ENCODE results near the gene SAPCD2.

Gene SAPCD2

DNA sequence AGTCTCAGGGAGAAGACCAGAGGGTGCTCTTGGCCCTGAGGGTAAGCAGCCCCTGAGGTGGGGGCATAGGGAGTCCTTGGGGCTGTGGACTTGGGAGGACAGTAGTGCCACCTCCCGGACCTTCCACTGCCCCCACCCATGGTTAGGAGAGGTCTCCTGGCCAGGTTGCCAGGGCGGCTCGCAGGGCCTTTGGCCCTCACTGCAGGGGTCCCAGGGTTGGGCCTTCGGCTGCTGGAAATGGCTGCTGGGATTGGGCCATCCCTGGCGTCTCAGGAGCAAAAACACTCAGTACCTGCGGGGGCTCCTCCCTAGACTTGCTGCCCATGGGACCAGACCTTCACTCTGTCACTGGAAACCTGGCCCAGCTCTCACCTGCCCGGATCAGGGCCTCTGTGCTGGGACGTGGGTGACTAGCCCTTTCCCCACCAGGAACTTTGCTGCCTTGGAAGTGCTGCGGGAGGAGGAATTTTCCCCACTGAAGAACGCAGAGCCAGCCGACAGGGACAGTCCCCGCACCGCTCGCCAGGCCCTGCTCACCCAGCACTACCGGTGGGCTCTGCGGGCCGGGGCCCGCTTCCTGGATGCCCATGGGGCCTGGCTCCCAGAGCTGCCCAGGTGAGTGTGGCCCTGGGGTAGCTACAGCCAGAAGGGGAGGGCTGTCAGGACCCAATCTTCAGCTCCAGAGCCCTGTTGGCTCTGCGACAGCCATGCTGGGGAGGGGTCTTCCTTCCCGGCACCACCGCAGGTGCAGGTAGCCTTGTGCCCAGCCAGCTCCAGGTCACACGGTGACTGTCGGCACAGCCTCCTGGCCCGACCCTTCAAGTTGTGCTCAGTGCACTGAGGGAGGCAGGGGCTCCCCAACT is 10.1 kb upstream of the SAPCD2 start:
- no peak for DNase-seq

DNA sequence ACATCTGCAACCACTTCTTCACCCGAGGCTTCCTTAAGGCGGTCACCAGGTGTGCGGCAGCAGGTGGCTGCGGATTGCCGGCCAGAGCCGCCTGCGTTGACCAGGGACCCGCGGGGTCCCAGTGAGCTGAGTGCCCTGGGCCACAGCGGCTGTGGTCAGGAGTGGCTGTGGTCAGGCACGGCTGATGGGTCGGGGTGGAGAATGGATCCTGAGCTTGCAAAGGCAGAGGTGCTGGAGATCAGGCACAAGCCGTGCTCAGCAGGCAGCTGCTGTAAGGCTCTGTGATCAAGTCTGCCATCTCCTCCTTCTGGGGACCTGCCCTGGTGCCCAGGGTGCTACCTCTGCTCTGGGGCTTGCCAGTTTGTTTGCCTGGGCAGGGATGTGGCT is 9.0 kb upstream of the SAPCD2 start:
- no peak for DNase-seq

DNA sequence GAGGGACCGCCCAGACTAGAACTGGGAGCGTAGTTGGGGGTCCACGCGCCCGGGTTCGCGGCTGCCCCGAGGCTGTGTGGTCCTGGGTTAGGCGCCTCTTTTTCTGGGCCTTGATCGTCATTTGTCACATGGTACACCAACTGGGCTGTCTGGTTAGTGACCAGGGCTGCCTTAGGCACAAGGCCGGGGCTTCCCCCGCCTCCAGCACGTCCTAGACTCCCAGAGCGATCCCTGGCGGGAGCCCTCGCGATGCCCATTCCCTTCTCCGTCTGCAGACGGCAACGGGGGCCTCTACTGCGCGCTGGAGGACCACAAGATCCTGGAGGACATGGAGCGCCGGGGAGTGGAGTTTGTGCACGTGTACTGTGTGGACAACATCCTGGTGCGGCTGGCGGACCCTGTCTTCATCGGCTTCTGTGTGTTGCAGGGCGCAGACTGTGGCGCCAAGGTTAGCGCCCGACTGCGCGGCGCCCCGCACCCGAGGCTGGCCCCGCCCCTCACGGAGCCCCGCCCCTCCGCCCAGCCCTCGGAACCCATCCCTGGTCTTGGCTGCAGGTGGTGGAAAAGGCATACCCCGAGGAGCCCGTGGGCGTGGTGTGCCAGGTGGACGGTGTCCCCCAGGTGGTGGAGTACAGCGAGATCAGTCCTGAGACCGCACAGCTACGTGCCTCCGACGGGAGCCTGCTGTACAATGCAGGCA is 8.5 kb upstream of the SAPCD2 start:
- no peak for DNase-seq

DNA sequence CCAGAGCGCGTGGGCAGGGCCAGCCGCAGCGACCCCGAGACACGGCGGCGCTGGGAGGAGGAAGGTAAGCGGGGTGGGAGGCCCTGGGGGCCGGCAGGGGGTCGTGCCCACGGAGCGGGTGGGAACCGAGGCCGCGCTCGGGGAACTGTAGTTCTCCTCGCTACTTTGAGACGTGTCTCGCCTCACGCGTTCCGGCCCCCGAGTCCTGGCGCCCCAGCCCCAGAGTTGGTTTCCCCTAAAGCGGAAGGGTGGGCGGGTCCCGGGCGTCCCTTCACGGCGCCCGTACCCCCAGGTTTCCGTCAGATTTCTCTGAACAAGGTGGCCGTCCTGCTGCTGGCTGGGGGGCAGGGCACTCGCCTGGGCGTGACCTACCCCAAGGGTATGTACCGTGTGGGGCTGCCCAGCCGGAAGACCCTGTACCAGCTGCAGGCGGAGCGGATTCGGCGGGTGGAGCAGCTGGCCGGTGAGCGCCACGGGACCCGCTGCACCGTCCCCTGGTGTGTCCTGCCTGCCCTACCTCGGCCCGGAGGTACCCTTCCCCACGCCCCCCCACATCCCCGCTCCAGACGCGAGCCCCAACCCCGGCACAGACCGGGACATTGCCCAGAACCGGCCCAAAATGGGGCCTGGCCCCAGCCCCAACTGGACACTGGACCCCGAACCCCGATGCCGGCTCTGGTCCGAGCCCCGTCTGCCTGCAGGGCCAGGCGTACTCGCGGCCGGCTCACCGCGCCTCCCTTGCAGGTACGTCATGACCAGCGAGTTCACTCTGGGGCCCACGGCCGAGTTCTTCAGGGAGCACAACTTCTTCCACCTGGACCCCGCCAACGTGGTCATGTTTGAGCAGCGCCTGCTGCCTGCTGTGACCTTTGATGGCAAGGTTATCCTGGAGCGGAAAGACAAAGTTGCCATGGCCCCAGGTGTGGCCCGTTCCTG is 7.7 kb upstream of the SAPCD2 start:
- DNase-seq = no peak

DNA sequence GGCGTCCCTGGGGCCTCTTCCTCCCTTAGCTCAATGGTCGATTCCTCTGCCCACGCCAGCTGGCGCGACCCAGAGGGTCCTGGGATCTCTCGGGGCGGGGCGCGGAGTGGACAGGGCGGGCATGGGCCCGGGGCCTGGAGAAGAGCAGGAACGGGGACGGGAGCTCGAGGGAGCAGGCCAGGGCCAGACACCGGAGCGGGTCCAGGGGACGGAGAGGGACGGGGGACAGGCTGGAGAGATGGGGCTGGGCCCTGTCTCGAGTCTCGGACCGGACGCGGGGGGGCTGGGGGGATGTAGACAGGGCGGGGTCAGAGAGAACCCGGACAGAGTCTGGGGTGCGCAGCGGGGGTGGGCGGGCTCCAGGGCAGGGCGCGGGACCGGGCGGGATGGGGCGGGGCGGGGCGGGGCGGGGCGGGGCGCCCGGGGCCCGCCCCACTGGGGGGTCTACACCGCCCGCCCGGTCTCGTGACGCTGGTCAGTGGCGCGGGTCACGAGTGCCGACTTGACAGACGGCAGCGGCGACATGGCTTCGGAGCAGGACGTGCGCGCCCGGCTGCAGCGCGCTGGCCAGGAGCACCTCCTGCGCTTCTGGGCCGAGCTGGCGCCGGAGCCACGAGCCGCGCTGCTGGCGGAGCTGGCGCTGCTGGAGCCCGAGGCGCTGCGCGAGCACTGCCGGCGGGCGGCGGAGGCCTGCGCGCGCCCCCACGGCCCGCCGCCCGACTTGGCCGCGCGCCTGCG is 6.8 kb upstream of the SAPCD2 start, which contains the start of gene UAP1L1:
Gene UAP1L1, plus strand, starts transcription at position 508 of the 738 bp plus-strand sequence. Its CDS starts 16 bp downstream, at position 524.
- no peak for DNase-seq

DNA sequence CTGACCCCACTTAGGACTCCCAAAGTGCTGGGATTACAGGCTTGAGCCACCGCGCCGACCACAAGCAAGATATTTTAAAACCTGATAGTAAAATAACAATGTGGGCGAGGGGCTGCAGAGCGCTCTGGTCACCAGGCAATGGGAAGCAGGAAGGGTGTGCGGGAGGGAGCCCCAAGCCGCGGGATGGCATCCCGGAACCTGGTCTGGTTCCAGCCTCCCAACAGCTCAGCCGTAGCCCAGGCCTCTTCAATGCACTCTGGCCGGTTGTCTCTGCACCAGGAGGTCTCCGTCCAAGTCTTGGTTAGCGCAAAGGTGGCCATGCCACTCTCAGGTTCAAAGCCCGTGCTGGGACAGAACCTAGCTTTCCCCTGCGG is 6.3 kb upstream of the SAPCD2 start:
- no peak for DNase-seq

DNA sequence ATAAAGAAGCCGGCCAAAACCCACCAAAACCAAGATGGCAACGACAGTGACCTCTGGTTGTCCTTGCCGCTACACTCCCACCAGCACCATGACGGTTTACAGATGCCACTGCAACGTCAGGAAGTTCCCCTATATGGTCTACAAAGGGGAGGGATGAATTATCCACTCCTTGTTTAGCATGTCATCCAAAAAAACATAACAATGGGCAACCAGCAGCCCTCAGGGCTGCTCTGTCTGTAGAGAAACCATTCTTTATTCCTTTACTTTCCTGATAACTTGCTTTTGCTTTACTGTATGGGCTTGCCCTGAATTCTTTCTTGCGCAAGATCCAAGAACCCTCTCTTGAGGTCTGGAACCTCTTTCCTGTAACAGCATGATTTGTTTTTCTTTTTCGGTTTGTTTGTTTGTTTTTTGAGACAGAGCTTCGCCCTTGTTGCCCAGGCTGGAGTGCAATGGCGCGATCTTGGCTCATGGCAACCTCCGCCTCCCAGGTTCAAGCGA is 5.0 kb upstream of the SAPCD2 start:
- no peak for DNase-seq

DNA sequence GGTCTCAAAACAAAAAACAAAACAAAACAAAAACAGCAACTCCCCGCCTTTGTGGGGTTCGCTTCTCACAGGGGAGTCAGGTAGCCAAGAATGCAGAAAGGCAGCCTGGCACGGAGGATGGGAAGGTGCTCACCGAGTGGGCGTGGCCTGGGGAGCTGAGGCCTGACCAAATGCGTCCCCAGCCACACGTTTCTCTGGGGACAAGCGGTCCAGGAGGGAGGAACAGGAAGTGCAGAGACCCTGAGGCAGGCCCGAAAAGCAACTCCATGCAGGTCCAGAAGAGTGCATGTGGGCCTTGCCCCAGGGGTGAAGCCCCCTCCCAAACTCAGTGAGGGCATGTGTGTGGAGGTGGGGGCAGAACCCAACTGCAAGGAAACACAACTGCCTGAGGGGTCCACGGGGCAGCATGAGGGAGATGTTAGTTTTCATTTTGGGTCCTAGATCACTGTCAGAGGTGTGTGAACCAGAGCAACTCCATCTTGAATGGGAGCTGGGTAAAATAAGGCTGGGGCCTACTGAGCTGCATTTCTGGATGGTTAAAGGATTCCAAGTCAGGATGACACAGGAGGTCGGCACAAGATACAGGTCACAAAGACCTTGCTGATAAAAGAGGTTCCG is 4.4 kb upstream of the SAPCD2 start:
- DNase-seq = no peak

DNA sequence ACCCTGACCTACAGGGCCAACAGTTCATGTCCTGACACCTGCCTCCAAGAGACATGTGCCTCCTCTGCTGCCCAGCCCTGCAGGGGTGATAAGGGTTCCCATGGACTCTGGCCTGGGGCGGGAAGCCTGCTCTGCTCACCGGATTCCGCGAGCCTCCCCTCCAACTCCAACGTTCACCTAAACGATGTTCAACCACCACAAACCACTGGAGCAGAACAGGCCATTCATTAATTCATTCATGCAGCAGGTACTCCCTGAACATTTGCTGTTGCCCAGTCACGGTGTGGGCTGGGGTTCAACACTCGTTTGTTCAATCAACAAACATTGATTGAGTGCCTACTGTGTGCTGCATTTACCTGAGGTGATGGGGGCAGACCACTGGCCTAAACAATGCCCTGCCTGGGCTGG is 3.6 kb upstream of the SAPCD2 start:
- DNase-seq = no peak

DNA sequence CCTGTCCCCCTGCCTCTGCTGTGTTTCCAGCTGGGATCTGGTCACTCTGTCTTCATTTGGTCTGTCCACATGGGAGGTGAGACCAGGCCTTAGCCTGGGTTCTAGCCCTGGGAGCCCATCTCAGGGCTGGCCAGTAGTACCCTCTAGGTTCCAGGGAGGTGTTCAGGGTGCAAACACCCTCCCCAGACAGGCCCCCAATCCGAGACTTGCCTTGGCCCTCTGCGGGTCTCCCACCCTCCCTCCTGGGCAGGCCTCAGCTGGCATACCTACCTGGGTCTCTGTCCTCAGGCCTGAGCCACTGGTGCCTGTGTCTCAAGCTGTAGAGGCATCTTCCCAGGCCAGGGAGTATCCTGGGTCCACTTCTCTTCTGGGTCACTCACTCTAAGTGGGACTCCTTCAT is 925 bp upstream of the SAPCD2 start:
- DNase-seq = no peak

DNA sequence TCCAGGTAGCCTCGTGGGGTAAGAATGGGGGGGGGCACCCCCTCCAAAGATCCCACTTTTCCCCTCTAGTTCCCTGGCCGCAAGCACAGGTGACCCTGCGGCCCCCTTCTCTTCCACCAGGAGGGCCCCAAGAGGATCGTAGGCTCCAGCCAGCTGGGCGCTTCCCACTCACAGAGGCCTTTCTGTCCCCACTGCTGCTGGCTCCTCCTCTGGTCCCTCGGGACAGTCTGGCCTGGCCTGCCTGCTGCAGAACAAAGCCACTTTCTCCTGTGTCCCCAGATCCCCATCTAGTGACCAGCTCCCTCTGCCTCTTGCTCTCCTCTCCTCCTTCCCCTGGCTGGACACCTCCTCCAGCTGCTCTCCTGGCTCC is 534 bp upstream of the SAPCD2 start:
- DNase-seq = peak; percentile 41

DNA sequence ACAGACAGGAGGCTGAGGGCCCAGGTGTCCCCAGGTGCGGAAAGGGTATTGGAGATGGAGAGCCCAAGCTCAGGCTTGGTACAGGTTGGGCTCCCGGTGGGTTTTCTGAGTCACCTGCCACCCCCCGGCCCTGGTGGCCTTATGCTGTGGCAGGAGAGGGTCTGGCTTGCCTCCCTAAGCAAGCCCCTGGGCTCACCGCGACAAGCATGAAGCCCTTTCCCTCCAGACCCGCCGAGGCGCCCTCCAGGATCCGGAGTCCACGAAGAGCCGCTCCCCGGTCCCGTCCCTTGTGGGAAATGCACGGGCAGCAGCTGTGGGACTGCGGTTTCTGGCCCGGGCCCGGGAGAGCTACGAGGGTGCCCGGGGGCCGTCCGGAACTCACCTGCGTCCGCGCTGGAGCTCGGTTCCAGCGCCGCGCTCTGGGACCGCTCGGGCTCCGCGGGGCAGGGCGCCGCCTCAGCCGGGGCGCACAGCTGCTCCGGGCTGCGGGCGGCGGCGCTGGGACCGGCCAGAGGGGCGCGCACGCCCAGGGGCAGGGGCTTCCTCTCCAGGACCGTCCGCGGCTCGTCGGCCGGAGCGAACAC is 757 bp downstream of the SAPCD2 start:
- no peak for DNase-seq

DNA sequence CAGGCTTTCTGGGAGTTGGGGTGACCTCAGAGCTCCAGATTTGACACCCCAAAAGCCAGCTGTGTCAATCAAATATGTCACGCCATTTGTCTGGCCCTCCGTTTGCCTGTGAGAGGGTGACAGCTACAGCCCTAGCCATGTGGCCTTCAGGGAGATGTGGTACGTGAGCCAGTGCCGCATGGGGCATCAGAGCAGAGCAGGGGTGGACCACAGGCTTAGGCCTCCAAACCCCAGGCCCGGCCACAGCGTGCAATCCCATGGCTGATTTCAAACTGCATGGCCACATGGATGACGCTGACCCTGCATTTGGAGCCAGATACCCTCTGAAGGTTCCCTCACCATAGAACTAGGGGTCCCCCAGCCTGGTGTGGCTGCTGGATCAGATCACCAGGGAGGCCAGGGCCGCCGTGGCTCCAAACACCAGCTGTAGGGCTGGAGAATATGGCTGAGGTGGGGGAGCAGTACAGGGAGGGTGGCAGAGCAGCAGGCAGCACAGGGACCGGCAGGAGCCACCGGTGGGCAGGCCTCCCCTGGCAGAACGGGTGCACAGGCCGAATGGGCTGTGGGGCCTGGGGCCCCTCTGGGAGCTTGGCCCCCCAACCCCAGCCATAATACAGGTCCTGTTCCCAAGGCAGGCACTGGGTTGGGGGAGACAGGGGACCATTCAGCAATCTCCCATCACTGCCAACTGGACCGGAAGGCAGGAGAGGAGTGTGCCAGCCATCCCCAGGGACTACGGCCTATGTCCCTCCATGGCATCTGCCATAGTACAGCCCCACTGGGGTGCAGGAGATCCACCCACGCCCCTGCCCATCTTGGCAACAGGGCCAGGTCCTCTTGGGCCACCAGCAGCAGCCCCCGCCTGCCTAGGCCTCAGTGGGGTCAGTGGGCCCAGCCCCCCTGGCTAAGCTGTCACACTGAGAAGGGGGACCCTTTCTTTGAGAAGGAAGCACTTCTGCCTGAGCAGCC is 1.5 kb downstream of the SAPCD2 start:
- DNase-seq = no peak

DNA sequence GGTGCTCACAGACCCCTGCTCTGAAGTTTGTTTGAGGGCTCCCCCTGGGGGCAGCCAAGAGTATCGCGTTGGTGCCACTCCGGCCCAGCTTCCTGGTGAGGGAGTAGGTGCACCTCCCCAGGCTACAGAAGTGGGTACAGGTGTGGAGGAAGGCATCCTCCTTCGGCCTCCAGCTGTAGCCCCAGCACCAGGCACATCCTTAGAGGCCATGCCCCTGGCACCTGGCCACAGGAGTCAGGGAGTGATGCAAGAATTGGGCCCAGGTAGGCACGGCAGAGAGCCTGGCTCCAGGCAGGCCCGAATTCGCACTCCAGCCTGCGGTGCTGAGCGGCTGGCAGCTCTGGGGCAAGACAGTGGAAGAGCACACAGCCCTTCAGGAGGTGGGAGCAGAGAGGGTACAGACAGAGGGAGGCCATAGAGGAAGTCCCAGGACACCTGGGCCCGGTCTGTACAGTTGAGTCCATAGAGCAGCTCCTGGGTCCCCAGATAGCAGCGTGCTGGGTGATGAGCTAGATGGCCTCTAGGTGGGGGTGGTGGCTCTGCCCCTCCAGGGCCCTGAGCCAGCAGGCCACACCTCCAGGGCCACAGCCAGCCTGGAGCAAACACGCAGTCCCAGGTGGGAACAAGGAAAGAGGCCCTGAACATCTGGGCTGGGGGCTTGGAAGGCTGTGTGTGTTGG is 2.4 kb downstream of the SAPCD2 start:
- peak; percentile 35 for DNase-seq

DNA sequence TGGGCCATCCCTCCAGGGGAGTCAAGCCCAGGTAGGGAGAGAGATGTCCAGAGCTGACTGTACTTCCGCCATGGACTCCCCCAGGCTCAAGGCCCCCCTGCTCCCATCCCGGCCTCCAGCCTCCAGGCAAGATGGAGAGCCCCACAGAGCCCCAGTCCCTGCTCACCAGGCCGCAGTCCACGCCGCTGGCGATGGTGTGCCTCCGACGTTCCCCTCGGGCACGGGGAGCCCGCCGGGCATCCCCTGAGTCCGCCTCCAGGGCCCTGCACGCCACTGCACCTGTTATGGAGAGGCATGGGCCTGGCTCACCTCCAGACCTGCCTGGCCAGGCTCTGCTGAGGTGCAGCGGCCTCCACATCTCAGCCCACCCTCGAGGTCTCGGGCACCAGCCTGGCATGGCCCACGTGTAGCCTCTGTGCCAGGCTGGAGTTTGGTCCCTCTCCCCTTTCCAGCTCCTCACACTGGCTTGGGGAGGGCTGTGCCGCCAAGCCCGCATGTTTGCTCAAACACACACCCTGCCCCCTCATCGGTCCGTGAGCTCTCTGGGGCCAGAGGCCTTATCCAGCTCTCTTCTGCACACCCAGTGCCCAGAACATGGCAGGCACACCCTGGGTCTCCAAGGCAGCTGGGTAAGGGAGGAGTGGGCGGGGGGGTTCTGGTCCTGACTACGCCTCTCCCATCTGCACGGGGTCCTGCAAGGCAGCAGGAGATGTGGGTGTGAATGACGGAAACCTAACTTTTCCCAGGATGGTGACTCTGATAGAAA is 4.1 kb downstream of the SAPCD2 start:
- DNase-seq = no peak

DNA sequence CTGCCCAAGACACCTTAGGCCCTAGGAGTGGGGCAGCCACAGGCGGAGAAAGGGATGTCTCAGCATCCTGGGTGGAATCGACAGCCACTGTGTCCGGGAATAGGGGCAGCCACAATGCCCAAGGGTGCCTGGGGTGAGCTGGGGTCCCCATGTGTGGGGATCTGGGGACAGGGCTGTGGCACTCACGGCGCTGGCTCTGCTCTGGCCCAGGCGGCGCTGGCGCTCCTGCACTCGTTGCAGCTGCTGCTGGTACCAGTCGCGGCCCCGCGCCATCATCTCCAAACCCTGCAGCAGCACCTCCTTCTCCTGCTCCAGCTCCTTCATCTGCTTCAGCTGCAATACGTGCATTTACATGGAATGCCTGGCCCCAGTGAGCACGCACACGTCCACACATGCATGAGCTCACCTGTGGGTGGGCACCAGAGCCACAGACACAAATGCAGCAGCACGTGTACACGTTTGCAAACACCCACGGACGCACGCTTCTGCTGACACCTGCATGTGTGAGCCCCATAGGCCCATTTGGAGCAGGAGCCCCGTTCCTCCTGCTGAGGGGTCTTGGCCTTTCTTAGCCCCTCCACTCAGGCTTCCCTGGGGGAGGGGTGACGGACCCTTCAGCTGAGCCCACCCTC is 4.9 kb downstream of the SAPCD2 start:
- DNase-seq = no peak

DNA sequence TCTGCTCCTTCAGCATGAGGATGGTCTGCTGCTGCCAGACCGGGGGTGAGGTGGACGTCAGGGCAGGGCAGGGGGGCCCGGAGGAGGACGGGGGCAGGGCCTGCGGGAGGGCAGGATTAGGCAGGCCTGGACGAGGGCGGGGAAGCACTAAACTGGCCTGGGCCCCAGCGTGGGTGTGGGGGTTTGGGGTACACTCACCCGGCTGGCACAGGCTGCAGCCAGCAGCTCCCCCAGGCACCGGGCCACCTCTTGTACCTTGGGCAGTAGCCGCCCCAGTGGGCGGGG is 5.5 kb downstream of the SAPCD2 start:
- DNase-seq = no peak

DNA sequence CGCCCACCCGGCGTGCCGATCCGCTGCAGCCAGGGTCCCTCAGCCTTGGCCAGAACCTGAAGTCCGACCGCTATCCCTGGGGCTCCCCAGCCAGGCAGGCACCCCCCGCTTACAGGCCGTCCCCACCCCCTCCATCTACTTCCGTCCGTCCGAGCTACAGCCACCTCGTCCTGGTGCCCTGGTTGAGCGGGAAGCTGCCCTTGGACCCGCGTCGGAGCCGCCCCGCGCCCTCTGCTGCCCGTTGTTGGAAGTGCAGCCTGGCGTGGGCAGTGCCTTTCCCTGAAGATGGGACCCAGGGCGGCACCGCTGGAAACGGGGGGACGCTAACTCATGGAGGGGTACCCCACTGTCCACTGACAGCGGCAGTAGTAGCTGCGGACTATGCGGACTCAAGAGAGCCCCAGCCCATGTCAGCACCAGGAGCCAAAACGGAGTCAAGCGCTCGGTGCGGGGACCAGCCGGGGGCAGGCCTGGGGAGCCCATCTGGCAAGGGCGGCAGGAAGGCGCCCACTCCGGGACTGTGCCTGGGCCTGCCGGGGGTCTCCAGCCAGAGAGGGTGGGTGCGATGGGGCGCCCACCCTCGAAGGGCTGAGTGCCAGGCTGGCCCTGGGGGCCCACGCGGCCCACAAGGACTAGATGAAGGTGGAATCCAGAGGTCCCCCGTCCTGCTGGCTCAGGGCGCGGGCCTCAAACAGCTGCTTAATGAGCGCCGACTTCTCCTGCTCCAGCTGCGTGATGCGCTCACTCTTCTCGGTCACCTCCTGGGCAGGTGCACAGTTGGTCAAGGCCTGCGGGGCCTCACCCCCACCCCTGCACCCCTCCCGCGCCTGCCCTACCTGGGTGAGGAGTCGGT is 6.1 kb downstream of the SAPCD2 start:
- no peak for DNase-seq

All from GF-D8 (cell line).